ENCODE data around the gene SMIM34. TPM values are rescaled to one million over a fixed set of nuclear protein-coding genes. Genes with fewer than 3 reads are reported as not detected.

Gene SMIM34, protein sequence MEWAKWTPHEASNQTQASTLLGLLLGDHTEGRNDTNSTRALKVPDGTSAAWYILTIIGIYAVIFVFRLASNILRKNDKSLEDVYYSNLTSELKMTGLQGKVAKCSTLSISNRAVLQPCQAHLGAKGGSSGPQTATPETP
- not detected in 5 replicates for total RNA-seq (2022; extraction: Qiagen RNA extraction; ENCODE audit: low read depth)

DNA sequence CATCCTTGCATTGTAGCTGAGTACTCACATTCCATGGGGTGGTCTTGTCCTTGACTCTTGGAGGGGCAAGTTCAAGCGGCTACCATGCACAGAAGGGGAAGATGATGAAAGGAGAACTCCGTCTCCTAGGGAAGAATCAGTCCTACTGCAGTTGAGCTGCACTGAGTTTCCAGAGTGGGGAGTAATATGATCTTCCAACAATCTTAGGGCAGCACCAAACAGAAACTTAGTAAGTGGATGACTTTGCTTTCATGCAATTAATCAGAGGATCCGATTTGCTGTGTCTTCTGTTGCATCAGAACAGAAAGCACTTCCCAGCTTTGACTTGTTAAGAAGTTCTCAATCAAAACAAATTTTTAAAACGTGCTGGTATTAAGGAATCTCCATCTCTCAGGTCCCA is at the start of gene SMIM34:
Gene SMIM34, minus strand, starts transcription at position 147 of the 400 bp plus-strand sequence. Its CDS starts 112 bp downstream, at position 35.

DNA sequence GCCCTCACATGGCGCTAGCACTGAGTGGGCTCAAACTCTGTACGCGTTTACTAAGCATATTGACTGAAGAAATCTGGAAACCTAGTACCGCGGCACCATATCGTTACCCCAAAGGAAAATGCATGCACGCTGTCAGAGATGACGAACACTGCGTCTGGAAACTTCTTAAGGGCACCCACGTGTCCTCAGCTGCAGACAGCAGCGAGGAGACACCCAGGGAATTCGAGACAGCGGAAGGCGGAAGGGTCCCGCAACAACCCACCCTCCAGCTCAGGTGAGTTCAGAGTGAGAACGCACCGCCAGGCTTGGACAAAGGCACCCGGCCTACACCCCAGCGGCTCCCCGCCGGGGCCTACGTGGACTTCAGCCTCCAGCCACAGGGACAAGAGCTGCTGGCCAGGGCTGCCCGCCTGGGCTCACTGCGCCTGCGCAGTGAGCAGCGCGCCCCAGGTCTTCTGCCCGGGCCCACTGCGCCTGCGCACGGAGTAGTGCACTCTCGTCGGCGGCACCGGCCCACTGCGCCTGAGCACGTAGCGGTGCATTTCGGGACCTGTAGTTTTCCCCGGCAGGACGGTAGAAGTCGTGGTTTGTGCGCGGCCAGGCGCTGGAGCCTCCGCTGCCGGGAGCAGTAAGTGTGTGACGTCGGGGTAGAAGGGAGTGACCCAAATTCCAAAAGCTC is 48.7 kb downstream of the SMIM34 start, which contains the start of gene SMIM11:
Gene SMIM11, plus strand, starts transcription at position 568 of the 679 bp plus-strand sequence. CDS start 3,998 bp downstream, outside the sequence.

Other genes starting within 250 kb of the SMIM34 start
- not detected in 5 replicates for gene KCNE2, start 59.9 kb downstream of the SMIM34 start, total RNA-seq (2022; extraction: Qiagen RNA extraction; ENCODE audit: low read depth)
- 12.3 to 22.5 TPM (median 18.4 TPM) in 5 replicates for gene SMIM11, start 48.4 kb downstream of the SMIM34 start, total RNA-seq (2022; extraction: Qiagen RNA extraction; ENCODE audit: low read depth)
- not detected in 5 replicates for gene KCNE1, start 88.3 kb upstream of the SMIM34 start, total RNA-seq (2022; extraction: Qiagen RNA extraction; ENCODE audit: low read depth)
- 16.1 to 18.3 TPM (median 16.4 TPM) in 5 replicates for gene RCAN1, start 191.2 kb upstream of the SMIM34 start, total RNA-seq (2022; extraction: Qiagen RNA extraction; ENCODE audit: low read depth)
- gene CLIC6, start 245.0 kb upstream of the SMIM34 start, total RNA-seq (2022; extraction: Qiagen RNA extraction; ENCODE audit: low read depth) = 0.07 to 0.09 TPM (median 0.08 TPM) in 4 of 5 replicates, not detected in the other

All from A549 treated with GW870086 at 1 μM for 4 hours (cell line).